KOPT-K1 (cell line): ENCODE results near the gene PDE4A.
A peak's percentile ranks its signal among the peaks of the same experiment; 100 is the strongest.
"Not testable (repeated sequence)": the region's sequence is repeated elsewhere in the genome, so short reads cannot be mapped to it uniquely, and the experiment has no call there.

ENCODE experiments used
- H3K27ac ChIP-seq: fragments of 200-600 bp; sonication (generic); 2 replicates; pipeline ENCODE4 v1.5.1; 2016; ENCODE audit warnings: antibody characterized with exemption, mild to moderate bottlenecking, low read depth, low read length; ENCODE audit not compliant: poor library complexity, severe bottlenecking
- H3K36me3 ChIP-seq: fragments of 200-600 bp; sonication (generic); 2 replicates; pipeline ENCODE4 v1.5.1; 2017; ENCODE audit warnings: antibody characterized with exemption, mild to moderate bottlenecking, low read length, moderate library complexity; ENCODE audit not compliant: insufficient read depth
- H3K9me3 ChIP-seq: fragments of 200-600 bp; sonication (generic); 2 replicates; pipeline ENCODE4 v1.5.1; 2017; ENCODE audit warnings: antibody characterized with exemption, low read length, mild to moderate bottlenecking; ENCODE audit not compliant: insufficient read depth, poor library complexity, severe bottlenecking

Gene PDE4A

DNA sequence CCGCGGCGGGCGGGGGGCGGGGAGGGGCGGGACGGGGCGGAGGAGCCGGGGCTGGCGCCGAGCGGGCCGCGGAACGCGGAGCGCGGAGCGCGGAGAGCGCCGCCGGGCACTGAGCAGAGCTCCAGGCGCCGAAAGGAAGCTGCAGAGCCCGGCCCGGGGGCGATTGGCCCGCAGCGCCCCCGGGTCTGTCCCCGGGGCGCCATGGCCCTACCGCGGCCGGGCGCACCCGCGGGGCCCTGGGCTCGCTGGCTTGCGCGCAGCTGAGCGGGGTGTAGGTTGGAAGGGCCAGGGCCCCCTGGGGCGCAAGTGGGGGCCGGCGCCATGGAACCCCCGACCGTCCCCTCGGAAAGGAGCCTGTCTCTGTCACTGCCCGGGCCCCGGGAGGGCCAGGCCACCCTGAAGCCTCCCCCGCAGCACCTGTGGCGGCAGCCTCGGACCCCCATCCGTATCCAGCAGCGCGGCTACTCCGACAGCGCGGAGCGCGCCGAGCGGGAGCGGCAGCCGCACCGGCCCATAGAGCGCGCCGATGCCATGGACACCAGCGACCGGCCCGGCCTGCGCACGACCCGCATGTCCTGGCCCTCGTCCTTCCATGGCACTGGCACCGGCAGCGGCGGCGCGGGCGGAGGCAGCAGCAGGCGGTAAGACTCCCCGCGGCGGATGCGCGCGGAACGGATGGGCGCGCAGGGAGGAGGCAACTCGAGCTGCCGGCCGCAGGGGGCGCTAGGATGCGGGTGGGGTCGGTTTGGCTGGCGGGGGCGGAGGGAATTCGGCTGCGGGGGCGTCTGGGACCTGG lies at the start of gene PDE4A:
Gene PDE4A, plus strand, starts transcription at position 95 of the 796 bp plus-strand sequence. Its CDS starts 227 bp downstream, at position 322.
- Histone ChIP-seq H3K9me3 (no peaks in the 10 kb centered on the region), H3K27ac (no peak within 1 kb of the TSS), H3K36me3 (no peaks in the 10 kb centered on the region)

GRCh38 chr19:10372690-10373089 lies 47.6 kb upstream of the PDE4A start:
- H3K27ac ChIP-seq = no peak overlapping the region
- no peaks in the 10 kb centered on the region for H3K9me3 ChIP-seq
- H3K36me3 ChIP-seq = peaks cover 62% of the 10 kb centered on the region

DNA sequence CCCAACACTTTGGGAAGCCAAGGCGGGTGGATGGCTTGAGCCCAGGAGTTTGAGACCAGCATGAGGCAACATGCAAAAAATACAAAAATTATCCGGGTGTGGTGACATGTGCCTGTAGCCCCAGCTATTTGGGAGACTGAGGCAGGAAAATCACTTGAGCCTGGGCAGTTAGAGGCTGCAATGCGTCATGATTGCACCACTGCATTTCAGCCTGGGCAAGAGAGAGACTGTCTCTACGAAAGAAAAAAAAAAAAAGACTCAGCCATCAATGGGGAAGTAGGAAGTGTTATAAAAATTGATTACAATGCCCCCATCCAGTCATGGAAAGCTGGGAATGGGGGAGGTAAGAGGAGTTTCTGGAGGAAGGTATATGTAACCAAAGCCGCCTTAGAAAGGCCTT lies 45.4 kb upstream of the PDE4A start:
- Histone ChIP-seq H3K27ac (no peak overlapping the region), H3K9me3 (no peaks in the 10 kb centered on the region), H3K36me3 (peaks cover 48% of the 10 kb centered on the region)

DNA sequence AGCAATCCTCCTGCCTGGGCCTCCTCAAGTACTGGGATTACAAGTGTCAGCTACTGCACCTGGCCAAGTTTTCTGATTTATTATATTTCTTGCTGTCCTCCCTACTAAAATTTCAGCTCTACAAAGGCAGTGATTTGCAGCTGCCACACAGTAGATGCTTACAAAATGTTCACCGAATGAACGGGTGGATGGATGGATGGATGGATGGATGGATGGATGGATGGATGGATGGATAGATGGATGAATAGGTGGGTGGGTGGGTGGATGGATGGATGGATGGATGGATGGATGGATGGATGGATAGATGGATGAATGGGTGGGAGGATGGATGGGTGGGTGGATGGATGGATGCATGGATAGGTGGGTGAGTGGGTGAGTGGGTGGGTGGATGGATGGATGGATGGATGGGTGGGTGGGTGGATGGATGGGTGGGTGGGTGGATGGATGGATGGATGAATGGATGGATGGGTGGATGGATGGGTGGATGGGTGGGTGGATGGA lies 43.1 kb upstream of the PDE4A start:
- not testable (repeated sequence) for H3K27ac ChIP-seq, H3K9me3 ChIP-seq
- H3K36me3 ChIP-seq = peaks cover 33% of the 10 kb centered on the region

DNA sequence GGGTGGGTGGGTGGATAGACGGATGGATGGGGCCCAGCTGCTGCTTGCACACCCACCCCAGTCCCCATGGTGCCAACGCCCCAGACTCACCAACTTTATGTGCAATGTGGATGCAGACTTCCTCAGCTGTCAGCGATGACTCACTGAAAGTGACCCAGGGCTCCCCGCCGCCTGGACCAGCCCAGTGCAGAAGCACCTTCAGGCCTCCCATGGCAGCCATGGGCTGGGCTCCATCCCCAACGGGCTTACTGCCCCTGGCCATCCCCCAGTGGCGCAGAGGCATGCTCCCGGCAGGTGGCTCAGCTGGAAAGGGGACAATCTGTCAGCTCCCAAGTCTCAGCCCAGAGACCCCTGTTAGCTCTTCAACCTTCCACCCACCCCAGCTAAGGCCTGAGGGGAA lies 42.2 kb upstream of the PDE4A start:
- H3K27ac ChIP-seq = no peak overlapping the region
- peaks cover 33% of the 10 kb centered on the region for H3K36me3 ChIP-seq
- no peaks in the 10 kb centered on the region for H3K9me3 ChIP-seq

- H3K9me3 ChIP-seq = no peaks in the 10 kb centered on the region
- H3K27ac ChIP-seq = peak overlapping the region; percentile 72
- H3K36me3 ChIP-seq = peaks cover 24% of the 10 kb centered on the region
Observed at GRCh38 chr19:10379880-10380312, 40.4 kb upstream of the PDE4A start.

GRCh38 chr19:10380313-10381102 lies 39.8 kb upstream of the PDE4A start, which contains the start of gene TYK2:
TYK2 (minus strand) TSS chr19:10380572; CDS start chr19:10378406, 2,166 bp downstream.
- no peaks in the 10 kb centered on the region for H3K9me3 ChIP-seq
- H3K27ac ChIP-seq = peak within 1 kb of the TSS; percentile 72

DNA sequence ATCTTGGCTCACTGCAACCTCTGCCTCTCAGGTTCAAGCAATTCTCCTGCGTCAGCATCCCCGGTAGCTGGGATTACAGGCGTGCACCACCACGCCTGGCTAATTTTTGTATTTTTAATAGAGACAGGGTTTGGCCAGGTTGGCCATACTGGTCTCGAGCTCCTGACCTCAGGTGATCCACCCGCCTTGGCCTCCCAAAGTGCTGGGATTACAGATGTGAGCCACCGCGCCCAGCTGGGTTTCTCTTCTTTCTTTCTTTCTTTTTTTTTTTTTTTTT lies 37.2 kb upstream of the PDE4A start:
- H3K9me3 ChIP-seq, H3K27ac ChIP-seq, H3K36me3 ChIP-seq: not testable (repeated sequence)

More at GRCh38 chr19:10380313-10381102, 39.8 kb upstream of the PDE4A start, which contains the start of gene TYK2:
- peaks cover 17% of the 10 kb centered on the region for H3K36me3 ChIP-seq

DNA sequence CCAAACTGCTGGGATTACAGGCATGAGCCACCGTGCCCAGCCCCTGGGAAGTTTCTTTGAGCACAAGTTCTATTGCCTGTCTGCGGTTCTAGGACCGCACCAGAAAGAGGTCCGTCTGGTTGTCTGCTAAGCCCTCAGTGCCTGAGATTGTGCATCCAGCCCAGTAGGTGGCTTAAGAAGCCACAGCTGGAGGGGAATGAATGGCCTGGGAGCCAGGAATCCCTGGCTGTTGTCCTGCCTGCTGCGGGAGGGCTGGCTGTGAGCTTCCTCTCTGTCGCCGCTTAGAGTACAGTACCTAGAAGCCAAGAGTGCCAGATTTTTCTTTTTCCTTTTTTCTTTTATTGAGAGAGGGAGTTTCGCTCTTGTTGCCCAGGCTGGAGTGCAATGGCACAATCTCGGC lies 35.8 kb upstream of the PDE4A start:
- Histone ChIP-seq H3K36me3 (no peaks in the 10 kb centered on the region), H3K9me3 (no peaks in the 10 kb centered on the region), H3K27ac (no peak overlapping the region)

DNA sequence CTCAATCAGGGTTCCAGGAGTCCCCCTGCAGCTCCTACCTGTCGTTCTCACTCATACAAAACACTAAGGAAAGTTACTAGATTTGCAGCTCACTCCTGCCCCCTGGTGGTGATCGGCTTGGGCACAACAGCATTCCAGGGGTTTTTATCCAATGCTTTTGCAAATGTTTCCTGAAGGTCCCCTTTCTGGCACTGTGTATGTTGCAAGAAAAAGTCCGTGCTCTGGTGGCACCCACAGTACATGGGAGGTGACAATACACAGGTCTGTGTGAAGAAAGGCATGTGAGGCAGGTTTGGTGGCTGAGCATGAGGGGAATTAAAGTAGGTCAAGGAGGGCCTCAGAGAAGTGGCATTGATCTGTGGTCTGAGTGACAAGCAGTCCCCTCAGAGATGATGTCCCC lies 31.4 kb upstream of the PDE4A start:
- Histone ChIP-seq H3K36me3 (peaks cover 43% of the 10 kb centered on the region), H3K9me3 (no peaks in the 10 kb centered on the region), H3K27ac (no peak overlapping the region)

GRCh38 chr19:10389863-10390262 lies 30.5 kb upstream of the PDE4A start:
- Histone ChIP-seq H3K9me3 (no peaks in the 10 kb centered on the region), H3K36me3 (peaks cover 51% of the 10 kb centered on the region), H3K27ac (no peak overlapping the region)

GRCh38 chr19:10390652-10391286 lies 29.6 kb upstream of the PDE4A start:
- H3K9me3 ChIP-seq = no peaks in the 10 kb centered on the region
- H3K36me3 ChIP-seq = peaks cover 60% of the 10 kb centered on the region
- no peak overlapping the region for H3K27ac ChIP-seq

GRCh38 chr19:10392120-10392519 lies 28.2 kb upstream of the PDE4A start:
- Histone ChIP-seq H3K27ac (no peak overlapping the region), H3K36me3 (peaks cover 74% of the 10 kb centered on the region), H3K9me3 (no peaks in the 10 kb centered on the region)

DNA sequence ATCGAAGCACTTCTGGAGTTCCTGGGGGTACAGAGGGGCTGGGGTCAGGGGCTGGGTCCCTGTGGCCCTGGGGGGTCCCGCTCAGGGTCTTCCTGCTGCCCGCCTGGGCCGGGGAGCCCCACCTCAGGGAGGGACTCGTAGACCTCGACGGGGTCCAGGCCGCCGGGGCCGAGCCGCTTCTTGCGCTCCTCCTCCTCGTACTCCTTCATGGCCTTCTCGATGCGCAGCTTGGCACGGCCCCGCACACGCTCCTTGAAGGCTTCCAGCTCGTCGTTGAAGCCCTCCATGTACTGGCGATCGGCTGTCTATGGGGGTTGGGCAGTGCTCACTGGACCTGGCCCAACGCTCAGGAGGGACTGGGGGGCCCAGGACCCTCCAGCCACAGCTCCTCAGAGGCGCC lies 27.2 kb upstream of the PDE4A start:
- peaks cover 79% of the 10 kb centered on the region for H3K36me3 ChIP-seq
- H3K9me3 ChIP-seq = no peaks in the 10 kb centered on the region
- no peak overlapping the region for H3K27ac ChIP-seq

GRCh38 chr19:10395003-10395402 lies 25.3 kb upstream of the PDE4A start:
- peaks cover 86% of the 10 kb centered on the region for H3K36me3 ChIP-seq
- H3K27ac ChIP-seq = no peak overlapping the region
- H3K9me3 ChIP-seq = no peaks in the 10 kb centered on the region
